Activated B cell treated with CpG ODN at 0.5 μM for 24 hours (primary cell): ENCODE measurements around the gene TNPO1. TPM values are rescaled to one million over a fixed set of nuclear protein-coding genes. Genes with fewer than 3 reads are reported as not detected.

ENCODE experiments used
- ATAC-seq: fragments of 200-7000 bp; cut with Tn5 transposase; one replicate; pipeline ENCODE4 v1.10.0; 2021; ENCODE audit warnings: low read depth, mild to moderate bottlenecking, moderate library complexity
- CTCF ChIA-PET: fragments of 350-600 bp; sonication (Branson Sonifier 250); formaldehyde crosslinking; loops from one replicate; lab custom pipeline; 2021; ENCODE audit warnings: antibody characterized with exemption; lab: Charles Lee
- POLR2A ChIA-PET: fragments of 350-600 bp; sonication (Branson Sonifier 250); formaldehyde crosslinking; loops from one replicate; lab custom pipeline; 2021; ENCODE audit warnings: antibody characterized with exemption; lab: Charles Lee
- DNase-seq: peaks from one replicate; pipeline ENCODE4 v3.0.0; 2022
- H3K27ac Mint-ChIP-seq: one replicate; pipeline ENCODE4 v1.8.0; 2020; ENCODE audit warnings: mixed read lengths
- H3K27me3 Mint-ChIP-seq: one replicate; pipeline ENCODE4 v1.8.0; 2021; ENCODE audit warnings: mixed read lengths
- H3K36me3 Mint-ChIP-seq: one replicate; pipeline ENCODE4 v1.8.0; 2021; ENCODE audit warnings: low read depth, mixed read lengths
- H3K4me1 Mint-ChIP-seq: one replicate; pipeline ENCODE4 v1.8.0; 2021; ENCODE audit warnings: mixed read lengths
- H3K4me3 Mint-ChIP-seq: one replicate; pipeline ENCODE4 v1.8.0; 2020; ENCODE audit warnings: mild to moderate bottlenecking, mixed read lengths
- H3K9me3 Mint-ChIP-seq: one replicate; pipeline ENCODE4 v1.8.0; 2020; ENCODE audit warnings: mixed read lengths
- intact Hi-C: fragments of 100-400 bp; cut with micrococcal nuclease; formaldehyde crosslinking; loops from one replicate; pipeline ENCODE4 v1.15.1; 2024
- total RNA-seq: library from RNA; stranded (reverse); gene quantifications from 2 replicates; pipeline ENCODE4 v1.2.3, GENCODE V29; 2022
- TF ChIP-seq, protein P1 (sequence below): fragments of 200-600 bp; IDR thresholded peaks from one replicate; pipeline ENCODE4 v1.8.0; 2022; ENCODE audit warnings: antibody characterized with exemption, mild to moderate bottlenecking

The TNPO1 gene
- total RNA-seq, 1 donor from 2014 or later: 109 TPM

DNA sequence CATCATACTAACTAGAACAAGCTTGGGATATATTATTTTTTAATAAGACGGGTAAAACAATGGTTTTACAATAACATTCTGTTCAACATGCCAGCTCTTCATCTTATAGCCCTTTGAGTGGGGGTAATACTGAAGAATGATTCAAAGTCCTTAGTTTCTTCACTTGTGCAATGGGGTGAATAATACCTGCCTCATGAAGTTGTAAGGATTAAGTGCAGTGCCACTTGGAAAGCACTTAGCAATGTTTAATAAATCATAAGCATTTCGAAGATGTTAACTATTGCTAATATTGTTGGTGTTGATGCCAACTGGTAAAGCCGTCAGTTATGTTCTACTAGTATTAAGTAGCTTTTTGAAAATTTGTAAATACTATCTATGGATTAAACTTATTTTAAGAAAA, 38.0 kb downstream of the TNPO1 start:
- intact Hi-C loops: no loop called here
- Mint-ChIP-seq H3K36me3 (peaks cover 70% of the 10 kb centered on the region), H3K27me3 (no peaks in the 10 kb centered on the region), H3K4me3 (no peak overlapping the region), H3K27ac (no peak overlapping the region), H3K4me1 (peaks cover 40% of the 10 kb centered on the region), H3K9me3 (no peaks in the 10 kb centered on the region)
- TF ChIP-seq, protein P1, sequence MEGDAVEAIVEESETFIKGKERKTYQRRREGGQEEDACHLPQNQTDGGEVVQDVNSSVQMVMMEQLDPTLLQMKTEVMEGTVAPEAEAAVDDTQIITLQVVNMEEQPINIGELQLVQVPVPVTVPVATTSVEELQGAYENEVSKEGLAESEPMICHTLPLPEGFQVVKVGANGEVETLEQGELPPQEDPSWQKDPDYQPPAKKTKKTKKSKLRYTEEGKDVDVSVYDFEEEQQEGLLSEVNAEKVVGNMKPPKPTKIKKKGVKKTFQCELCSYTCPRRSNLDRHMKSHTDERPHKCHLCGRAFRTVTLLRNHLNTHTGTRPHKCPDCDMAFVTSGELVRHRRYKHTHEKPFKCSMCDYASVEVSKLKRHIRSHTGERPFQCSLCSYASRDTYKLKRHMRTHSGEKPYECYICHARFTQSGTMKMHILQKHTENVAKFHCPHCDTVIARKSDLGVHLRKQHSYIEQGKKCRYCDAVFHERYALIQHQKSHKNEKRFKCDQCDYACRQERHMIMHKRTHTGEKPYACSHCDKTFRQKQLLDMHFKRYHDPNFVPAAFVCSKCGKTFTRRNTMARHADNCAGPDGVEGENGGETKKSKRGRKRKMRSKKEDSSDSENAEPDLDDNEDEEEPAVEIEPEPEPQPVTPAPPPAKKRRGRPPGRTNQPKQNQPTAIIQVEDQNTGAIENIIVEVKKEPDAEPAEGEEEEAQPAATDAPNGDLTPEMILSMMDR: no peak
- POLR2A ChIA-PET: no interaction called here
- ATAC-seq (no peak), DNase-seq (no peak)
- CTCF ChIA-PET: no interaction called here

DNA sequence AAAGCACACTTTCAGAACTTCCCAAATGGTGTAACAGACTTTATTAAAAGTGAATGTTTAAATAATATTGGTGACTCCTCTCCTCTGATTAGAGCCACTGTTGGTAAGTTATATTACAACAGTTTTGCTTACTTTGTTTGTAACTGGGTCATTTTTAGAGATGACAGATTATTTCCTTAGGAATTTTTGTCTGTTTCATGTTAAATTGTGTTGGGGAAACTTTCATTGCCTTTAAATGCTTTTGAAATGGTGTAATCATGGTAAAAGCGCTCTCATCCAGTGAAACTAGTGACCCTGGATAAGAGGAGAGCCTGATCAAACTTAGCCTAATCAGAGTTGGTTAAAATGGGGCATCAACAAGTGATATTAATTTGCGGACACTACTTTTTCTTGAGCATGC, 39.4 kb downstream of the TNPO1 start:
- peaks cover 27% of the 10 kb centered on the region for H3K4me1 Mint-ChIP-seq
- no peak for ATAC-seq
- H3K4me3 Mint-ChIP-seq: no peak overlapping the region
- TF ChIP-seq, protein P1: no peak
- ChIA-PET CTCF (interaction anchor here (1.0 kb wide), 1 partner anchor 14 kb away, joined by 5 read pairs; no protein-coding TSS in a partner anchor), POLR2A (no interaction called here)
- H3K9me3 Mint-ChIP-seq: no peaks in the 10 kb centered on the region
- DNase-seq: no peak
- H3K27ac Mint-ChIP-seq: no peak overlapping the region
- H3K36me3 Mint-ChIP-seq: peaks cover 75% of the 10 kb centered on the region
- intact Hi-C loops: no loop called here
- no peaks in the 10 kb centered on the region for H3K27me3 Mint-ChIP-seq

DNA sequence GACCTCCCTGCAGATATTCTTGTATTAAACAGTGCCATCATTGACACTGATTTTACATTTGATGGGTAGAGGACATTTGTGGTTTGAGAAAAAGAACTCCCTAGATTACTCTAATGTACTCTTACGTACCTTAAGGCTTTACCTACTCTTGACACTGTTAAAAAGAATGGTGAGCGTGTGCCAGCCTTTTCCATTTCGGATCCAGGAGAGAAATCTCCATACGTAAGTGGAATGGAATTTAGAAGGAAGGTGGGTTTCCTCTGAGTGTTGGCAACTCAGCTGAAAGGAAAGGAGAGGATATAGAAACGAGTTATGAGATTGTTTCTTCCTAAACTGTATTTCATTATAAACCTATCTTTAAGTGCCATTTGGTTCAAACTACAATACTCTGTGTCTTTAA, 40.9 kb downstream of the TNPO1 start:
- POLR2A ChIA-PET: interaction anchor here (1.7 kb wide), 1 partner anchor 8 kb away, joined by 4 read pairs; no protein-coding TSS in a partner anchor
- intact Hi-C loops: no loop called here

DNA sequence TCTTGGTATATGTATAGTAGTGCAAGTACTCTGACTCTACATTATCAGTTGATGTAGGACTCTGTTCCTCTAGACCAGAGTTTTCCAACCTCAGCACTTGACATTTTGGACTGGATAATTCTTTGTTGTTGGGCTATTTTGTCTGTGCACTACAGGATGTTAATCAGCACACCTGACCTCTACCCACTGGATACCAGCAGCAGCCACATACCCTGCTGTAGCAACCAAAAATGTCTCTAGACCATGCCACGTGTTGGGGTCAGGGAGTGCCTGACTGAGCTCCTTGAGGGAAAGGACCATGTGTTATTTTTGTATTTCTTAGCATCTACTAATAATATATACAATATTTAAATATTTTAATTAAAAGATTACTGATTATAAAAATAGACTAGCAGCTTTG, 42.7 kb downstream of the TNPO1 start:
- intact Hi-C loops: no loop called here
- ChIA-PET POLR2A (no interaction called here), CTCF (no interaction called here)

More for the DNA sequence above, 40.9 kb downstream of the TNPO1 start:
- Mint-ChIP-seq H3K36me3 (peaks cover 78% of the 10 kb centered on the region), H3K27ac (no peak overlapping the region), H3K4me1 (peaks cover 16% of the 10 kb centered on the region), H3K9me3 (no peaks in the 10 kb centered on the region), H3K4me3 (no peak overlapping the region), H3K27me3 (no peaks in the 10 kb centered on the region)
- no peak for ATAC-seq
- no peak for DNase-seq
- CTCF ChIA-PET: interaction anchor here (1.4 kb wide), 1 partner anchor 9 kb away, joined by 3 read pairs; no protein-coding TSS in a partner anchor
- TF ChIP-seq, protein P1: no peak

DNA sequence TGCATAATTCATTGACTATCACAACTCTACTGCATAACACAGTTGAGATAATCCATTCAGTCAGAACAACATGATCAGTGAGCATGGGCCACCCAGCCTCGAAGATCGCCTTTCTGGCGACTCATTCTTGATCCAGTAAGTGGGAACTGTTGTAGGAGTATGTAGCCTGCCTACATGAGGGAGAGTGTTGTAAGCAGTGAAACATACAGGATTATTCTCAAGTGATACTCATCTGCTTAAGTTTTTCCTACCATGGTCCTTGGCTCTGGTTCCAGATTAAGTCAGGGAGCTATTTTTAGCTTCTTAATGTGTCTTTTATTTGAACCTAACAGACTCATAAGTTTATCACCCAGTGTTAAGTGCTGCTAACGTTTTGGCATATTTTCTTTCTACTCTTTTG, 44.0 kb downstream of the TNPO1 start:
- no peak overlapping the region for H3K4me3 Mint-ChIP-seq
- H3K27ac Mint-ChIP-seq: no peak overlapping the region
- intact Hi-C loops: no loop called here
- peaks cover 2% of the 10 kb centered on the region for H3K4me1 Mint-ChIP-seq
- H3K9me3 Mint-ChIP-seq: no peaks in the 10 kb centered on the region
- ATAC-seq (no peak), DNase-seq (no peak)
- POLR2A ChIA-PET: interaction anchor here (0.6 kb wide), 1 partner anchor 48 kb away, joined by 4 read pairs; no protein-coding TSS in a partner anchor
- TF ChIP-seq, protein P1: no peak
- no peaks in the 10 kb centered on the region for H3K27me3 Mint-ChIP-seq
- CTCF ChIA-PET: no interaction called here
- peaks cover 79% of the 10 kb centered on the region for H3K36me3 Mint-ChIP-seq

More for the DNA sequence above, 42.7 kb downstream of the TNPO1 start:
- no peak overlapping the region for H3K4me3 Mint-ChIP-seq
- H3K4me1 Mint-ChIP-seq: peaks cover 5% of the 10 kb centered on the region
- H3K36me3 Mint-ChIP-seq: peaks cover 78% of the 10 kb centered on the region
- no peaks in the 10 kb centered on the region for H3K27me3 Mint-ChIP-seq
- H3K9me3 Mint-ChIP-seq: no peaks in the 10 kb centered on the region
- TF ChIP-seq, protein P1: no peak
- no peak overlapping the region for H3K27ac Mint-ChIP-seq
- DNase-seq: no peak
- no peak for ATAC-seq
